GM12878 (cell line): ENCODE measurements around the gene PDGFA. TPM values are rescaled to one million over a fixed set of nuclear protein-coding genes. Genes with fewer than 3 reads are reported as not detected.

Experiments used
- ATAC-seq: fragments of 200-7000 bp; cut with Tn5 transposase; 3 replicates; pipeline ENCODE4 v1.9.1; 2020; ENCODE audit warnings: mild to moderate bottlenecking, moderate library complexity
- BruUV-seq: library from RNA; stranded (reverse); fragments of 400-500 nt; replicated peaks from 2 replicates; lab custom pipeline; 2021; lab: Mats Ljungman, UMichigan
- CTCF ChIA-PET: fragments of 300-600 bp; sonication (Branson Sonifier 250); formaldehyde crosslinking; extraction: SDS; loops from one replicate; lab custom pipeline; 2021; ENCODE audit warnings: inconsistent platforms; lab: Yijun Ruan, JAX
- POLR2A ChIA-PET: fragments of 350-600 bp; formaldehyde crosslinking; extraction: SDS; loops from one replicate; lab custom pipeline; 2021; ENCODE audit warnings: inconsistent platforms; lab: Charles Lee
- RAD21 ChIA-PET: fragments of 300-600 bp; sonication (Branson Sonifier 250); formaldehyde crosslinking; loops from one replicate; lab custom pipeline; 2023; ENCODE audit warnings: antibody characterized with exemption; ENCODE audit not compliant: unreplicated experiment; lab: Charles Lee
- SMC1A ChIA-PET: fragments of 300-600 bp; sonication (Branson Sonifier 250); formaldehyde crosslinking; loops from one replicate; lab custom pipeline; 2023; ENCODE audit not compliant: unreplicated experiment, uncharacterized antibody; lab: Charles Lee
- DNase-seq: peaks from one replicate; pipeline ENCODE4 v3.0.0-alpha.2; 2011; ENCODE audit warnings: low read depth, low spot score
- FAIRE-seq: peaks from 3 replicates; lab custom pipeline; 2011; peaks lifted over from hg19 to GRCh38; lab: Jason Lieb, UNC
- H2AFZ ChIP-seq: 2 replicates; pipeline ENCODE4 v1.6.0; 2011; ENCODE audit warnings: low read depth, low read length, control low read depth; ENCODE audit not compliant: control insufficient read depth
- H3K27ac ChIP-seq: 2 replicates; pipeline ENCODE4 v1.5.1; 2011; ENCODE audit warnings: control low read depth; ENCODE audit not compliant: control insufficient read depth, insufficient read depth
- H3K27me3 ChIP-seq, 2 experiments: replicated peaks in 1 of 2; 2 replicates each; pipeline versions ENCODE4 v1.6.0 to v1.6.1; 2011; ENCODE audit warnings: low read length in 1 of 2; ENCODE audit not compliant: control insufficient read depth in 2 of 2, insufficient read depth in 2 of 2
- H3K36me3 ChIP-seq, 2 experiments: 2 replicates each; pipeline ENCODE4 v1.5.1; 2011; ENCODE audit warnings: low read length in 1 of 2; ENCODE audit not compliant: control insufficient read depth in 2 of 2, insufficient read depth in 2 of 2
- H3K4me1 ChIP-seq: 2 replicates; pipeline ENCODE4 v1.6.1; 2011; ENCODE audit warnings: mild to moderate bottlenecking, low read length, moderate library complexity, mixed read lengths; ENCODE audit not compliant: control insufficient read depth, insufficient read depth
- H3K4me2 ChIP-seq: 2 replicates; pipeline ENCODE4 v1.6.0; 2011; ENCODE audit warnings: control low read depth; ENCODE audit not compliant: control insufficient read depth, insufficient read depth
- H3K4me3 ChIP-seq: fragments of 200-600 bp; sonication (generic); 2 replicates; pipeline ENCODE4 v1.5.1; 2016
- H3K79me2 ChIP-seq: 2 replicates; pipeline ENCODE4 v1.6.0; 2011; ENCODE audit warnings: low read length; ENCODE audit not compliant: control insufficient read depth, insufficient read depth
- H3K9ac ChIP-seq: 2 replicates; pipeline ENCODE4 v1.8.0; 2011; ENCODE audit warnings: low read length, control low read depth, mixed read lengths; ENCODE audit not compliant: control insufficient read depth, insufficient read depth
- H3K9me3 ChIP-seq: replicated peaks from 3 replicates; pipeline ENCODE4 v1.5.1; 2011; ENCODE audit warnings: mild to moderate bottlenecking, low read length; ENCODE audit not compliant: control insufficient read depth, insufficient read depth
- H4K20me1 ChIP-seq: 2 replicates; pipeline ENCODE4 v1.6.0; 2011; ENCODE audit not compliant: control insufficient read depth, insufficient read depth
- CREM ChIP-seq: IDR thresholded peaks from 2 replicates; pipeline ENCODE4 v1.6.1; 2014; ENCODE audit warnings: antibody characterized with exemption, low read depth
- GABPA ChIP-seq: IDR thresholded peaks from 2 replicates; pipeline ENCODE4 v1.6.1; 2014; ENCODE audit warnings: antibody characterized with exemption, low read depth, mild to moderate bottlenecking, inconsistent platforms
- KAT2A ChIP-seq: conservative IDR thresholded peaks from 2 replicates; pipeline ENCODE4 v1.6.1; 2011; ENCODE audit warnings: low read depth, low read length; ENCODE audit not compliant: control insufficient read depth
- SMARCA5 ChIP-seq: fragments of 450-650 bp; IDR thresholded peaks from 2 replicates; pipeline ENCODE4 v1.6.1; 2017; ENCODE audit warnings: mild to moderate bottlenecking
- SMC3 ChIP-seq: IDR thresholded peaks from 2 replicates; pipeline ENCODE4 v1.6.1; 2011; ENCODE audit warnings: low read length, improper control_type of control experiment, borderline replicate concordance
- SUPT20H ChIP-seq: IDR thresholded peaks from 2 replicates; pipeline ENCODE4 v1.6.1; 2011; ENCODE audit warnings: low read depth, mild to moderate bottlenecking, low read length, moderate library complexity, borderline replicate concordance; ENCODE audit not compliant: control insufficient read depth
- TCF12 ChIP-seq: IDR thresholded peaks from 2 replicates; pipeline ENCODE4 v1.6.1; 2011; ENCODE audit warnings: low read depth, mild to moderate bottlenecking, low read length
- YY1 ChIP-seq: IDR thresholded peaks from 2 replicates; pipeline ENCODE4 v1.6.1; 2011; ENCODE audit warnings: low read depth, mild to moderate bottlenecking, low read length
- ZNF384 ChIP-seq: IDR thresholded peaks from 2 replicates; pipeline ENCODE4 v1.6.1; 2012; ENCODE audit warnings: low read depth, mild to moderate bottlenecking, low read length, improper control_type of control experiment, borderline replicate concordance
- WGBS: methylation state at CpG from one replicate; pipeline ENCODE4 v1.1.6; 2016; ENCODE audit warnings: low lambda C conversion rate; ENCODE audit not compliant: insufficient replicate concordance, insufficient coverage; ENCODE audit errors: missing lambda C conversion rate; 5-methylcytosine and 5-hydroxymethylcytosine counted together
- in situ Hi-C: fragments of 300-500 bp; cut with MboI; formaldehyde crosslinking; loops from 9 replicates; pipeline ENCODE4 v1.14.3; 2018; ENCODE audit warnings: mixed read lengths
- intact Hi-C: fragments of 100-400 bp; cut with micrococcal nuclease; formaldehyde crosslinking; loops from one replicate; pipeline ENCODE4 v1.14.2; 2022; ENCODE audit not compliant: unreplicated experiment
- polyA plus RNA-seq, 11 experiments: library from polyadenylated mRNA; depleted of rRNA in 4 of 11; unstranded in 6 of 11; stranded (reverse) in 5 of 11; fragments of >200 nt; fragmentation: Nextera tagmentation in 4 of 11; fragmentation: Illumina TruSeq in 1 of 11; extraction: Ambion mirVana in 4 of 11; extraction: Trizol in 1 of 11; gene quantifications; 1 replicate in 1 of 11; 2 replicates in 10 of 11; pipeline versions ENCODE4 v1.2.1 to v1.2.3, GENCODE V29; 2011 to 2016; ENCODE audit warnings: inconsistent platforms in 2 of 11, missing spikeins in 2 of 11, low read depth in 1 of 11
- total RNA-seq, 4 experiments: library from RNA; depleted of rRNA in 3 of 4; stranded (reverse); fragments of >200 nt in 3 of 4; fragmentation: Illumina TruSeq in 1 of 4; extraction: Trizol in 1 of 4; gene quantifications; 2 replicates each; pipeline versions ENCODE4 v1.2.1 to v1.2.3, GENCODE V29; 2013 to 2021
- TF ChIP-seq, protein P1 (sequence below): fragments of 150-350 bp; IDR thresholded peaks from 2 replicates; pipeline ENCODE4 v1.6.1; 2016; ENCODE audit warnings: low read depth, low read length
- TF ChIP-seq, protein P2 (sequence below): IDR thresholded peaks from 2 replicates; pipeline ENCODE4 v1.6.1; 2012; ENCODE audit warnings: low read length, inconsistent platforms

The PDGFA gene
- total and polyA plus RNA-seq, 10 of the 15 experiments (the other 5 are each of a cell fraction or from before 2014, with no cell fraction given) = 2.5 to 10.0 (median 5.6) TPM

DNA sequence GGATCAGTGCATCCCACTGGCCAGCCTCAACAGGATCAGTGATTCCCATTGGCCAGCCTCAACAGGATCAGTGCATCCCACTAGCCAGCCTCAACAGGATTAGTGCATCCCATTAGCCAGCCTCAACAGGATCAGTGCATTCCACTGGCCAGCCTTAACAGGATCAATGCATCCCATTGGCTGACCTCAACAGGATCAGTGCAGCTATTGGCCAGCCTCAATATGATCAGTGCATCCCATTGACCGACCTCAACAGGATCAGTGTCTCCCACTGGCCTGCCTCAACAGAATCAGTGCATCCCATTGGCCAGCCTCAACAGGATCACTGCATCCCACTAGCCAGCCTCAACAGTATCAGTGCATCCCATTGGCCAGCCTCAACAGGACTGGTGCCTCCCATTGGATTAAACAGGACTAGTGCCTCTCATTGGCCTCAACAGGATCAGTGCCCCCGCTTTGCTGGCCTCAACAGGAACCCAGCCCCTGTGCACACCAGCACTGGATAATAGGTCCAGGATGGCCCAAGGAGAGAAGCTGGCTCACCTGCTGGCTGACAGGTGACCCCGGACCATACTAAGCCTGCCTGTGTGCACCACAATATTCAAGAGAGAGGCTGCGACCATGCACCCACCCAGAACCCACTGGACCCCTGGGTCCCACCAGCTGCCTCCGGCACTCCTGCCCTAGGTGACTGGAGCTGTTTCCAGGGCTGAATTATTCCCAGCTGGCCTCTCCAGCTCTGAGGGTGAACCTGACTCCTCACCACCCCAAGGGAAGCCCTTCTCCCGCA, 59.9 kb downstream of the PDGFA start:
- ChIA-PET RAD21 (no interaction called here), CTCF (no interaction called here), POLR2A (no interaction called here), SMC1A (no interaction called here)
- Histone ChIP-seq H3K27me3 (no peaks in the 10 kb centered on the region), H4K20me1 (no peaks in the 10 kb centered on the region), H3K9ac (no peak overlapping the region), H3K27ac (no peak overlapping the region), H3K79me2 (no peaks in the 10 kb centered on the region), H3K36me3 (no peaks in the 10 kb centered on the region), H3K9me3 (no peaks in the 10 kb centered on the region; the same call in 2 of the 3 replicates), H2AFZ (no peak overlapping the region), H3K4me3 (no peak overlapping the region), H3K4me2 (no peak overlapping the region), H3K4me1 (no peaks in the 10 kb centered on the region)
- WGBS = 61% methylated on average over 6 of the region's 6 CpGs
- ATAC-seq (no peak), FAIRE-seq (no peak), DNase-seq (no peak)
- in situ Hi-C loops (no loop called here), intact Hi-C loops (no loop called here)
- TF ChIP-seq SMC3 = no peak
- TF ChIP-seq YY1 = no peak
- BruUV-seq = no TSS peak

GRCh38 chr7:458511-459245, 61.0 kb downstream of the PDGFA start:
- H3K4me2 ChIP-seq = no peak overlapping the region
- in situ Hi-C loops (no loop called here), intact Hi-C loops (no loop called here)
- H3K4me1 ChIP-seq = no peaks in the 10 kb centered on the region
- H3K27me3 ChIP-seq = no peaks in the 10 kb centered on the region
- H3K79me2 ChIP-seq = no peaks in the 10 kb centered on the region
- no peaks in the 10 kb centered on the region; the same call in 2 of the 3 replicates for H3K9me3 ChIP-seq
- H2AFZ ChIP-seq = no peak overlapping the region
- FAIRE-seq (no peak), DNase-seq (no peak), ATAC-seq (no peak)
- RAD21 ChIA-PET = no interaction called here
- no peaks in the 10 kb centered on the region for H4K20me1 ChIP-seq
- 48% methylated on average over 8 of the region's 9 CpGs for WGBS
- no peak overlapping the region for H3K4me3 ChIP-seq
- H3K9ac ChIP-seq = no peak overlapping the region
- H3K27ac ChIP-seq = no peak overlapping the region
- no peaks in the 10 kb centered on the region for H3K36me3 ChIP-seq
- BruUV-seq = no TSS peak
- CTCF ChIA-PET = no interaction called here
- SMC1A ChIA-PET = no interaction called here
- POLR2A ChIA-PET = interaction anchor here (0.6 kb wide), 1 partner anchor 443 kb away, joined by 3 read pairs; no protein-coding TSS in a partner anchor
- TF ChIP-seq SMARCA5 (no peak), SUPT20H (no peak), KAT2A (no peak), CREM (no peak), GABPA (no peak), TCF12 (no peak), ZNF384 (no peak)
- TF ChIP-seq, protein P1, sequence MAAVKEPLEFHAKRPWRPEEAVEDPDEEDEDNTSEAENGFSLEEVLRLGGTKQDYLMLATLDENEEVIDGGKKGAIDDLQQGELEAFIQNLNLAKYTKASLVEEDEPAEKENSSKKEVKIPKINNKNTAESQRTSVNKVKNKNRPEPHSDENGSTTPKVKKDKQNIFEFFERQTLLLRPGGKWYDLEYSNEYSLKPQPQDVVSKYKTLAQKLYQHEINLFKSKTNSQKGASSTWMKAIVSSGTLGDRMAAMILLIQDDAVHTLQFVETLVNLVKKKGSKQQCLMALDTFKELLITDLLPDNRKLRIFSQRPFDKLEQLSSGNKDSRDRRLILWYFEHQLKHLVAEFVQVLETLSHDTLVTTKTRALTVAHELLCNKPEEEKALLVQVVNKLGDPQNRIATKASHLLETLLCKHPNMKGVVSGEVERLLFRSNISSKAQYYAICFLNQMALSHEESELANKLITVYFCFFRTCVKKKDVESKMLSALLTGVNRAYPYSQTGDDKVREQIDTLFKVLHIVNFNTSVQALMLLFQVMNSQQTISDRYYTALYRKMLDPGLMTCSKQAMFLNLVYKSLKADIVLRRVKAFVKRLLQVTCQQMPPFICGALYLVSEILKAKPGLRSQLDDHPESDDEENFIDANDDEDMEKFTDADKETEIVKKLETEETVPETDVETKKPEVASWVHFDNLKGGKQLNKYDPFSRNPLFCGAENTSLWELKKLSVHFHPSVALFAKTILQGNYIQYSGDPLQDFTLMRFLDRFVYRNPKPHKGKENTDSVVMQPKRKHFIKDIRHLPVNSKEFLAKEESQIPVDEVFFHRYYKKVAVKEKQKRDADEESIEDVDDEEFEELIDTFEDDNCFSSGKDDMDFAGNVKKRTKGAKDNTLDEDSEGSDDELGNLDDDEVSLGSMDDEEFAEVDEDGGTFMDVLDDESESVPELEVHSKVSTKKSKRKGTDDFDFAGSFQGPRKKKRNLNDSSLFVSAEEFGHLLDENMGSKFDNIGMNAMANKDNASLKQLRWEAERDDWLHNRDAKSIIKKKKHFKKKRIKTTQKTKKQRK = no peak
- TF ChIP-seq, protein P2, sequence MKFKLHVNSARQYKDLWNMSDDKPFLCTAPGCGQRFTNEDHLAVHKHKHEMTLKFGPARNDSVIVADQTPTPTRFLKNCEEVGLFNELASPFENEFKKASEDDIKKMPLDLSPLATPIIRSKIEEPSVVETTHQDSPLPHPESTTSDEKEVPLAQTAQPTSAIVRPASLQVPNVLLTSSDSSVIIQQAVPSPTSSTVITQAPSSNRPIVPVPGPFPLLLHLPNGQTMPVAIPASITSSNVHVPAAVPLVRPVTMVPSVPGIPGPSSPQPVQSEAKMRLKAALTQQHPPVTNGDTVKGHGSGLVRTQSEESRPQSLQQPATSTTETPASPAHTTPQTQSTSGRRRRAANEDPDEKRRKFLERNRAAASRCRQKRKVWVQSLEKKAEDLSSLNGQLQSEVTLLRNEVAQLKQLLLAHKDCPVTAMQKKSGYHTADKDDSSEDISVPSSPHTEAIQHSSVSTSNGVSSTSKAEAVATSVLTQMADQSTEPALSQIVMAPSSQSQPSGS = no peak
